HG03159 (cell line): Measurements from ENCODE around the gene LRP1B.

Source experiments
- ATAC-seq: cut with Tn5 transposase; IDR thresholded peaks from one replicate; pipeline ENCODE4 v1.9.1; 2021; ENCODE audit warnings: mild to moderate bottlenecking, moderate library complexity; ENCODE audit not compliant: unreplicated experiment

Gene LRP1B

GRCh38 chr2:140801311-140801710, 1329.5 kb downstream of the LRP1B start:
- ATAC-seq = no peak

GRCh38 chr2:140797718-140798117, 1333.1 kb downstream of the LRP1B start:
- ATAC-seq = peak; percentile 93

DNA sequence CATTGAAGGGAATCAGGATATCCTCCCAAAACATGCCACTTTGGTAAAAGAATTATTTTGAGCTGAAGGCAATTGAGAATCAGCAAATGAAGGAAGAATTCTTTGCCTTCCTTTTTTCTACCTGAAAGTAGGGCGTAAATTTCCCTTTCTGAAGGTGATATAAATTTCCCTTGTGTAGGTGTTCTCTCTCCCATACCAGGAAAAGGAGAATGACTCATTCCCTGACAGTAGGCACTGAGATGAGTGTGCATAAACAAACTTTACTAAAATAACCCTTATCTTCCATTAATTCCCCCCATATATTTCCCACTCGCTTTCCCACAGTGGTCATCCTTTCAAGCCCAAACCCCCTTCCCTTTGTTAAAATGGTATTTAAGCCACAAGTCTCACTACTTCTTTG, 1339.0 kb downstream of the LRP1B start:
- ATAC-seq = no peak

- ATAC-seq = no peak
Observed at GRCh38 chr2:140786585-140786984, 1344.2 kb downstream of the LRP1B start.

DNA sequence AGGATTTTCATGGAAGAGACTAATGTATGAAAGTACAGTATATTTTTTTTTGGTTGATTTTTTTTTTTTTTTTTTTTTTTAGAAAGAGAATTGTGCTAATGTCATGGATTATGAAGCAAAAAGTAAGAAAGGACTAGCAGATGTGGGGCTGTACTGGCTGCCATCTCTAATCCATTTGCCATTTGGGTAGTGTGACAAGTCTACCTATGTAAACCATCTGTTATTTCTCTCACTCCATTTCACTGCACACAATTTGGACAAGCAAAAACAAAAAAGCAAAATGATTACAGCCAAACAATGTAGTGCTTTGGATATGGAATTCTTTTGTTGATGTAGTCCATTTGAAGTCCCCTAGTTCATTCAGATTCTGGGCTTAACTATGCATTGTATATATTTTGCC, 1355.4 kb downstream of the LRP1B start:
- no peak for ATAC-seq

- ATAC-seq = no peak
Observed at GRCh38 chr2:140770645-140771044, 1360.2 kb downstream of the LRP1B start.

DNA sequence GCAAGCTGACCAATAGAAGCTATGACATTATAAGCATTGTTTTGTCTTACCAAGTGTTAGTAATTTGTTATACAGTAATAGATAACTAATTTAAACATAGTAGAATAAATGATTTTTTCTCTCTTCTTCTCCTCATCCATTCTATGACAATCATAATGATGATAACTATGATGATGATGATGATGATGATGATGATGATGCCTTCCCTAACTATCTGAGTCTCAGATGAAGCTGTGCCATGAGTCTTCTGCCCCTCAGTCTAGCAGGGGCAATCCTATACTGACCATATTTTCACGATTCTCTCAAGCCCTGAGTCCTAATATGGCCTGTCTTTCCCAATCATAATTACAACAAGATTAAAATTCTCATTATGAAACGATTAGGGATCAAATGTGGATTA, 1369.0 kb downstream of the LRP1B start:
- ATAC-seq = no peak

GRCh38 chr2:140759426-140760156, 1371.2 kb downstream of the LRP1B start:
- ATAC-seq = no peak

GRCh38 chr2:140747665-140748064, 1383.2 kb downstream of the LRP1B start:
- peak; percentile 93 for ATAC-seq

GRCh38 chr2:140747090-140747489, 1383.7 kb downstream of the LRP1B start:
- no peak for ATAC-seq

DNA sequence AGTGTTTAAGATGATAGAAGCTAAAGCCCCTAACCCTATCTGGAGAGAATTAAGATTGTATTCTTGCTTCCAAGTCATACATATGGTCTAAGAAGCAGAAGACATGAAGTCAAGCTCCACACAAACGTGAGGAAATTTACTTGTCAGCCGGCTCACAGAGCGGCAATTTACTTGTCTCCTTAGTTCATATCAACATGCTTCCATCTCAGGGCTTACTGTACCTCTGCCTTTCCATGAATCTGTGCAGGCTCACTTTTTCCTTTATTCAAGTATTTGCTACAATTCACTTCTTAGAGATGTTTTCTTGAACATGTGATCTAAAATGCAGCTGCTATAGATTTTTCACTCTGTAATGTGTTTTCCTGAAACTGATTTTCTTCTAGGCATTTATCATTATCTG, 1386.4 kb downstream of the LRP1B start:
- no peak for ATAC-seq

DNA sequence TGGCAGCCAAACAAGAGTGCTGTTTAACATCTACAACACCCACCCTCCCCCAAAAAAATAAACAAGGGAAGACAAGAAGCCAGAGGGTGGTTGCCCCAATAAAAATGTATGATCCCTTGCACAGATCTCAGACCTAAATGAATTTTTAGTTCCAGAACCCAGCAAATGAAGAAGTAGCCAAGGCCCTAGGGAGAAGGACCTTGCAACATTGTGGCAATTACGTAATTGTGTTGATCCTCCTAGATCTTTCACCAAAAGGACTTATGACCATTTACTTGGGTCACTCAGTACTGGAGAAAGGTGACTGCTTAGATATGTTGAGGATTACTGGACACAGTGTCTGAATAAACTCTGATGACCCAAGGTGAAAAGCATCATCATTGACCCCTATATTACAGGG, 1393.8 kb downstream of the LRP1B start:
- ATAC-seq = no peak

GRCh38 chr2:140734992-140735391, 1395.8 kb downstream of the LRP1B start:
- ATAC-seq = no peak

DNA sequence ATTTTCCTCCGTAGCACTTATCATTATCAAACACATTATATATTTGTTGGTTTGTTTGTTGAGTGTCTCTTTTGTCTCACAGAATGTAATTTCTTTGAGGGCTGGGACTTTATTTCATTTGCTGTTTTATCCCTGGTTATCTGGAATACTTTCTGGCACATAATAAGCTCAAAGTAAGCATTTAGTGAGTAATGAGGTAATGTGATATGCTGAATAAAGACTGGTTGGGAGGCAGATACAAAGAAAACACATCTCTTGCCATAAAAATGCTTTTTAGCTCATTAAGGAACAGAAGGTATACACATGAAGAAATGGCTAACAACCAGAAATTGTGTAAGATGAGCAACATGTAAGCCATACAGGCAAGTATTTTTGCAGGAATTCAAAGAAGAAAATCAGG, 1411.8 kb downstream of the LRP1B start:
- ATAC-seq = no peak

- ATAC-seq = no peak
Observed at GRCh38 chr2:140717481-140717880, 1413.3 kb downstream of the LRP1B start.

GRCh38 chr2:140714586-140714985, 1416.2 kb downstream of the LRP1B start:
- no peak for ATAC-seq

DNA sequence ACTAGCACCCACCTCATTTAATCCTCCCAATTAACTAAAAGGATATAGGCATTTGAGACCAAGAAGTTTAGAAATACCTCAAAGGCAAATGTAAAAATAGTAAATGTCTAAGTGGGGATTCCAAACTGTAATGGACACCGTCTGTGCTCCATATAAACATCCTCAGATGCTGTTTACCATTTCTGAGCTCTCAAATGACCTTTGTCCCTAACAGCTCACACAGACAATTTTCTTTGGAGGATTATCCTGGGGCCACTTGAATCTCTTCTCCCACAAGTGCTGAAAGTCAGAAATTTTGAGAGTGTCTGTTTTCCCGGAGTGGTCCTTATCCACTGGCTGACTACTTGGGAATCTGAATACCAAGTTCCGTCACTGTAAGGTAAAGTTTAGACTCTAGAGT, 1418.9 kb downstream of the LRP1B start:
- ATAC-seq = no peak

- no peak for ATAC-seq
Observed at GRCh38 chr2:140701726-140702125, 1429.1 kb downstream of the LRP1B start.

DNA sequence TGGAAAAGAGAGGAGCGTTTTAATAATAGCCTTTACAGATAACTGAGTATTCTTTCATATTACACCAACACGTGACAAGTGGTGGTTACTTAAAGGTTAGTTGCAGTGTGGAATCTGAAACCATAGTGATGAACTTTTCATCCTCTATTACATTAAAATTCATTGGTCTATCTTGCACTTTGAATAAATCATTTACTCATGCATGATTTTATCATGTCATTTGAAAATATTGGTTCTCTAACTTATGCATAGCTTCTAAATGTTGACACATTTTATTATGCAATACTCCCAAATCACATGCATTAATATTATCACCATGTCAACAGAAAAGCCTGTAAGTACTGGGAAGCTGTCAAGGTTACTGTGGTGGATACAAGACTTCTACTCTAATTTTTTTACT, 1432.2 kb downstream of the LRP1B start:
- ATAC-seq = no peak

DNA sequence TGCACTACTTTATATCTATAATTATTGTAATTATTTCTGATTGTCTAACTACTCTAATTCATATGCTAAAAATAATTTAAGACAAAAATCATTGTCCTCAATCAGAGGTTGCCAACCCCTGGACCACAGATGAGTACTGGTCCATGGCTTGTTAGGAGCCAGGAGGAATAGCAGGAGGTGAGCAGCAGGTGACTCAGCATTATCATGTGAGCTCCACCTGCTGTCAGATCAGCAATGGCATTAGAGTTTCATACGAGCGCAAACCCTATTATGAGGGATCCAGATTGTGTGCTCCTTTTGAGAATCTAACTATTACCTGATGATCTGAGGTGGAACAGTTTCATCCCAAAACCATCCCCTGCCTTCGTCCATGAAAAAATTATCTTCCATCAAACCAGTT, 1434.4 kb downstream of the LRP1B start:
- ATAC-seq = no peak

- ATAC-seq = no peak
Observed at GRCh38 chr2:140695155-140695554, 1435.7 kb downstream of the LRP1B start.

- no peak for ATAC-seq
Observed at GRCh38 chr2:140687825-140688224, 1443.0 kb downstream of the LRP1B start.

DNA sequence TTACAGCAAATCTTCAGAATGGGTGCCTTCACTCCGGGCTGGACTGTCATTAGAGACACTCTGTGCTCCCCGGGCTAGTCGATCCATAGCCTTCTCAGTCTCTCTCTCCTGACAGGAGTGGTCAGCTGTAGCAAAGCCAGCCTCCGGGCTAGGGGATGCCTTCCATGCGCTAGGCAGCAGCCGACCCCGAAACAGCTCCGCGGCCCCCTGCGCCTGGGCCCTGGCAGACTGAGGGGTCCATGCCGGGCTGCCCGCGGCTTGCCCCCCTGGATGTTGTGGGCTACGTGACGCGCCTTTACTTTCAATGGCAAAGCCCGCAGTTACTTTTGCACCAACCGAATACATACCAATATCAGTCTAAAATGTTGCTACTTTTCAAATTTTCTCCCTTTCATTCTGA, 1447.2 kb downstream of the LRP1B start:
- ATAC-seq = no peak
